ENCODE measurements around the gene KIAA1217.

Gene KIAA1217

DNA sequence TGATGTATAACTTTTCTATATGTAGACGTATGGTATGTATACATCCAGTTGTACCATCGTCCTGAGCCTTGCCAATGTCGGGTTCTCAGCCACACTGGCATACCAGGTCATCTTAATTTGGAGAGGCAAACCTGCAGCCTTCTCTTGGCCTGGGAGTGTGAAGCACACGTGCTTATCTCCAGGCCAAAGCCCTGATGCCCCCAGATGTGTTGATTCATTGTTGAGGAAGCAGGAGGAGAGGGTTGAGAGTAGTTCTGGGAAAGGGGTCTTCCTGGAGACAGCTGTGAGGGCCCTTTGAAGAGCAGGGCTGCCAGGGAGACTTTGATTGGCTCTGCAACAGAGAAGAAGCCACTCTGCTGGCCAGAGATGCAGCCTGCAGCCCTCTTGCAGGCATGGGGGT lies 359.1 kb downstream of the KIAA1217 start:
- DNase-seq, result no peak

GRCh38 chr10:24569330-24569796 lies 360.4 kb downstream of the KIAA1217 start:
- no peak for DNase-seq

DNA sequence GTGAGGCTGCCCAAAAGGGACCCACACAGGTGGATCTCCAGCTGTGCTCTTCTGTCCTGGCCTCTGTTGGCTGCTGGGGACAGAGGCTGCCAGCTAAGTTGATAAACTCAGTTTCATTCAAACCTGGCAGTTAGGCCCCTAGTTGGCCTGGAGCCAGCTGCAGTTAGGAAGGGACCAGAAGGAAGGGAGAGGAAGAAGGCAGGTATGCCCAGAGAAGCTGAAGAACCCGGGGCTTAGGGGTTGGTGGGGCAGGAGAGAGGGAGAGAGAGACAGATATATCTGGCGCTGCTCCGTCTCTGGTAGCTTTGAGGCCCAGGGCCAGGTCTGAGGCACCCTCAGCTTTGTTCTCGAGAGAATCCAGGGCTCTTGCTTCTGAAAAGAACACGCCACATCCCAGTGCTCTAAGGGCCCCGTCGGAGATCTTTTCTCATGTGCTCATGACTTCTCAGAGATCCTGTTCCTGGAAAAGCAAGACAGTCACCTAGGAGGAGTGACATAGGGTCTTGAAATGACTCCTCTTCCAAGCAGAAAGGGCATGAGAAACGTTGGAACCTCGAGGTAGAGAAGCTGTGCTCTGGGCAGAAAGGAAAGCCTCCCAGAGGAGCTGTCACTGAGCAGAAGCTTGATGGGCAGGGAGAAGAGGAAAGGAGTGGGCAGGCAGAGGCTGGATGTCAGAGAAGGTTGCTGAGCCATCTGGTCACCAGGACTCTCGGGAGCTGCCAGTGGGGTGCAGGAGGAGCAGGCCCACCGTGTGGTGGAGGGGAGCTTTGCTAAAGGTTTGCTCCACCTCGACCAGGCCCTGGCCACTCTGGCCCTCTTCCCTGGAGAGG lies 361.1 kb downstream of the KIAA1217 start:
- DNase-seq, result no peak

GRCh38 chr10:24570658-24571426 lies 361.9 kb downstream of the KIAA1217 start:
- no peak for DNase-seq

GRCh38 chr10:24571870-24572450 lies 363.0 kb downstream of the KIAA1217 start:
- no peak for DNase-seq

- no peak for DNase-seq
Observed at GRCh38 chr10:24574161-24574560, 365.2 kb downstream of the KIAA1217 start.

GRCh38 chr10:24574578-24575155 lies 365.7 kb downstream of the KIAA1217 start:
- DNase-seq, result no peak

- DNase-seq, result no peak
Observed at GRCh38 chr10:24575481-24576002, 366.6 kb downstream of the KIAA1217 start.

- DNase-seq, result no peak
Observed at GRCh38 chr10:24579448-24579847, 370.5 kb downstream of the KIAA1217 start.

DNA sequence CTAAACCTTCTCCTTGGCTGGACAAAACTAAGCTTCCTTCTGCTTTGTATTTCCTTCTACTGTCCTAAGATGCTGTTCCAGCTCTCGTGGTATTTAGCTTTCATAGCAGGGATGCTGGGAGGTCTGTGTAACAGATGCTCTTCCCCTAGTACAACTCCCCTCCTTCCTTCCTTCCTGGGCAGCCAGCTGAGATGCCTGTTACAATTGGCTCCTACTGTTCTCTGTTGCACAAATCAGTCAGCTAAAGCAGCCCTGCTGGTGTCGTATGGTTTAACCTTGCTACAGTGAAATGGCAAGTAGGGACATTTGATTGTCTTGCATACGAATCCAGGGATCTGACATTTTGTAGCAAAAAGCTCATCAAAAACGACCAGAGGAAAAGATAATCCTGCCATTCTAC lies 371.0 kb downstream of the KIAA1217 start:
- DNase-seq, result no peak

- no peak for DNase-seq
Observed at GRCh38 chr10:24589265-24589664, 380.3 kb downstream of the KIAA1217 start.

- no peak for DNase-seq
Observed at GRCh38 chr10:24590697-24591457, 381.9 kb downstream of the KIAA1217 start.

DNA sequence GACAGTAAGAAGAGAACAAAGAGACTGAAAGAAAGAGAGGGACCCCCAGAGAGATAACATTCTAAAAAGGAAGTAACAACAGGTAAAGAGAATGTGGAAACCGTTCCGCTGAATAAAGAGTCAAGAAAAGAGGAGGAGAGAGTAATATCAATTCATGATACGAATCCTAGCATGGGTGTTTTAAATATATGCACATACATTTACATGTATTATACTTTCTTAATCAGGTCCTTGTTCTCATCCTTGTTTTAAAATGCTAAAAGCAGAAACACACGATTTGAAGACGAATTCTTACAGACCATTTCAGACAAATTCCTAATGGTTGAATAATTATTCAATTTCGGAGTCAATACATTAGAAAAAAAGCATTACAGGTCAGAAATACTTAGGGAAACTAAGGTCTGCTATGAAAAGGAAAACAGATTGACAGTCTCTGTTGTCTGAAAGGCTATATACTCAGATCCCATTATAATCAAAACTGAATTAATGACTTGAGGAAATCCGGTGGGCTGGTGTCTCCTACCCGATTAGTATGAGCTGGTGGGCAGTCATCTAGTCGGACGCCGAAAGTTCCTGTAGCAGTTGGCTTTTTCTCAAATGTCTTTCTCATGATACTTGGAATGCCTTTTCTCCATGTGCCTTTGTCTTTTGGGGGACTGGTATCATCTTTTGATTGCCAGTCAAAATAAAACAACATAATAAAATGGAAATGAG lies 387.4 kb downstream of the KIAA1217 start:
- DNase-seq, result no peak

GRCh38 chr10:24597426-24597825 lies 388.5 kb downstream of the KIAA1217 start:
- no peak for DNase-seq
